HepG2 (cell line): Measurements from ENCODE around the gene IL4I1. TPM values are rescaled to one million over a fixed set of nuclear protein-coding genes. Genes with fewer than 3 reads are reported as not detected.
A peak's percentile ranks its signal among the peaks of the same experiment; 100 is the strongest.

Experiments
- CBX5 ChIP-seq: sonication (generic); formaldehyde crosslinking; IDR thresholded peaks from 2 replicates; pipeline ENCODE4 v1.4.0; 2020; ENCODE audit warnings: missing genetic modification reagents, borderline replicate concordance
- EEA1 ChIP-seq: sonication (generic); formaldehyde crosslinking; IDR thresholded peaks from 2 replicates; pipeline ENCODE4 v1.5.1; 2020; ENCODE audit warnings: mild to moderate bottlenecking, missing genetic modification reagents, borderline replicate concordance
- FOXM1 ChIP-seq: sonication (generic); formaldehyde crosslinking; IDR thresholded peaks from 2 replicates; pipeline ENCODE4 v1.5.0; 2020; ENCODE audit warnings: missing genetic modification reagents
- GZF1 ChIP-seq: sonication (generic); formaldehyde crosslinking; IDR thresholded peaks from 2 replicates; pipeline ENCODE4 v1.5.1; 2020; ENCODE audit warnings: mild to moderate bottlenecking, missing genetic modification reagents
- HNRNPH1 ChIP-seq: fragments of 200-400 bp; formaldehyde crosslinking; optimal IDR thresholded peaks from 2 replicates; pipeline ENCODE3; 2017; ENCODE audit warnings: mild to moderate bottlenecking, low read depth, low read length
- HNRNPL ChIP-seq: fragments of 200-400 bp; formaldehyde crosslinking; IDR thresholded peaks from 2 replicates; pipeline ENCODE4 v1.6.1; 2017; ENCODE audit warnings: mild to moderate bottlenecking, low read depth, low read length
- KDM2A ChIP-seq: sonication (generic); formaldehyde crosslinking; IDR thresholded peaks from 2 replicates; pipeline ENCODE4 v1.4.0; 2020; ENCODE audit warnings: low read depth, missing genetic modification reagents, borderline replicate concordance
- MXI1 ChIP-seq: IDR thresholded peaks from 3 replicates; pipeline ENCODE4 v1.6.1; 2012; ENCODE audit warnings: low read depth, low read length, inconsistent platforms, borderline replicate concordance
- RCOR2 ChIP-seq: IDR thresholded peaks from 2 replicates; pipeline ENCODE4 v1.6.1; 2016; ENCODE audit warnings: missing biosample characterization, missing genetic modification reagents
- SRSF9 ChIP-seq: fragments of 200-400 bp; formaldehyde crosslinking; IDR thresholded peaks from 2 replicates; pipeline ENCODE4 v1.6.1; 2018; ENCODE audit warnings: borderline replicate concordance, mild to moderate bottlenecking, low read depth, low read length; ENCODE audit not compliant: insufficient read depth, poor library complexity, severe bottlenecking
- STAT6 ChIP-seq: sonication (generic); formaldehyde crosslinking; IDR thresholded peaks from 2 replicates; pipeline ENCODE4 v1.4.0; 2020; ENCODE audit warnings: missing genetic modification reagents, mild to moderate bottlenecking, borderline replicate concordance
- ZFAT ChIP-seq: sonication (generic); formaldehyde crosslinking; conservative IDR thresholded peaks from 2 replicates; pipeline ENCODE4 v1.8.1; 2023; ENCODE audit warnings: missing genetic modification reagents, inconsistent platforms
- ZNF674 ChIP-seq: sonication (generic); formaldehyde crosslinking; IDR thresholded peaks from 2 replicates; pipeline ENCODE4 v1.5.0; 2020; ENCODE audit warnings: low read depth, mild to moderate bottlenecking, missing genetic modification reagents
- ZNF83 ChIP-seq: sonication (generic); formaldehyde crosslinking; IDR thresholded peaks from 2 replicates; pipeline ENCODE4 v1.4.0; 2020; ENCODE audit warnings: missing genetic modification reagents, mild to moderate bottlenecking, borderline replicate concordance
- ZSCAN22 ChIP-seq: sonication (generic); formaldehyde crosslinking; IDR thresholded peaks from 2 replicates; pipeline ENCODE4 v1.4.0; 2020; ENCODE audit warnings: mild to moderate bottlenecking, missing genetic modification reagents
- polyA plus RNA-seq, 8 experiments: library from polyadenylated mRNA; depleted of rRNA in 3 of 8; stranded (reverse) in 7 of 8; unstranded in 1 of 8; fragments of >200 nt; fragmentation: Illumina TruSeq in 4 of 8; extraction: Trizol in 4 of 8; gene quantifications; 2 replicates each; pipeline versions ENCODE4 v1.2.1 to v1.2.3, GENCODE V29; 2011 to 2016; ENCODE audit warnings: low read depth in 4 of 8, missing spikeins in 1 of 8, mixed read lengths in 1 of 8; ENCODE audit not compliant: insufficient read depth in 1 of 8
- total RNA-seq, 5 experiments: library from RNA; depleted of rRNA; stranded (reverse); fragments of >200 nt; fragmentation: Illumina TruSeq; extraction: Trizol; gene quantifications; 2 replicates each; pipeline ENCODE4 v1.2.3, GENCODE V29; 2016; ENCODE audit warnings: low read depth in 1 of 5
- TF ChIP-seq, protein P1 (sequence below), 2 experiments: sonication (generic) in 1 of 2; formaldehyde crosslinking in 1 of 2; IDR thresholded peaks; 2 replicates each; pipeline versions ENCODE4 v1.6.1 to v1.9.0; 2014 to 2022; ENCODE audit warnings: antibody characterized with exemption in 1 of 2, borderline replicate concordance in 1 of 2, inconsistent platforms in 1 of 2, low read depth in 1 of 2, missing genetic modification reagents in 1 of 2
- TF ChIP-seq, protein P2 (sequence below): IDR thresholded peaks from 2 replicates; pipeline ENCODE4 v1.6.1; 2018; ENCODE audit warnings: missing genetic modification reagents
- TF ChIP-seq, protein P3 (sequence below): sonication (generic); formaldehyde crosslinking; IDR thresholded peaks from 2 replicates; pipeline ENCODE4 v1.8.1; 2023; ENCODE audit warnings: mild to moderate bottlenecking, missing genetic modification reagents, borderline replicate concordance

IL4I1 gene
- total and polyA plus RNA-seq, 2 of the 13 experiments (the other 11 are each of a cell fraction or from before 2014, with no cell fraction given) = not detected

- TF ChIP-seq, protein P1, sequence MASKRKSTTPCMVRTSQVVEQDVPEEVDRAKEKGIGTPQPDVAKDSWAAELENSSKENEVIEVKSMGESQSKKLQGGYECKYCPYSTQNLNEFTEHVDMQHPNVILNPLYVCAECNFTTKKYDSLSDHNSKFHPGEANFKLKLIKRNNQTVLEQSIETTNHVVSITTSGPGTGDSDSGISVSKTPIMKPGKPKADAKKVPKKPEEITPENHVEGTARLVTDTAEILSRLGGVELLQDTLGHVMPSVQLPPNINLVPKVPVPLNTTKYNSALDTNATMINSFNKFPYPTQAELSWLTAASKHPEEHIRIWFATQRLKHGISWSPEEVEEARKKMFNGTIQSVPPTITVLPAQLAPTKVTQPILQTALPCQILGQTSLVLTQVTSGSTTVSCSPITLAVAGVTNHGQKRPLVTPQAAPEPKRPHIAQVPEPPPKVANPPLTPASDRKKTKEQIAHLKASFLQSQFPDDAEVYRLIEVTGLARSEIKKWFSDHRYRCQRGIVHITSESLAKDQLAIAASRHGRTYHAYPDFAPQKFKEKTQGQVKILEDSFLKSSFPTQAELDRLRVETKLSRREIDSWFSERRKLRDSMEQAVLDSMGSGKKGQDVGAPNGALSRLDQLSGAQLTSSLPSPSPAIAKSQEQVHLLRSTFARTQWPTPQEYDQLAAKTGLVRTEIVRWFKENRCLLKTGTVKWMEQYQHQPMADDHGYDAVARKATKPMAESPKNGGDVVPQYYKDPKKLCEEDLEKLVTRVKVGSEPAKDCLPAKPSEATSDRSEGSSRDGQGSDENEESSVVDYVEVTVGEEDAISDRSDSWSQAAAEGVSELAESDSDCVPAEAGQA (IDR thresholded peaks at IDR 0.05; ENCODE audit: low read depth) = no peak
- TF ChIP-seq, protein P1 (CRISPR knock-in tag; IDR thresholded peaks at IDR 0.05; ENCODE audit: borderline replicate concordance) = no peak
- no peak for TF ChIP-seq HNRNPH1
- TF ChIP-seq ZNF674 = peak; percentile 48; the same call in 1 of the 2 replicates
- 0 out of 2 replicates have a peak, but pooled peaks have one; percentile 48 for TF ChIP-seq STAT6 (CRISPR knock-in tag)
- no peak for TF ChIP-seq FOXM1 (CRISPR knock-in tag)
- no peak for TF ChIP-seq RCOR2 (CRISPR knock-in tag)
- TF ChIP-seq KDM2A (CRISPR knock-in tag) = peak; percentile 70
- TF ChIP-seq MXI1 = peak; percentile 26; the same call in 1 of the 3 replicates
- no peak for TF ChIP-seq ZNF83 (CRISPR knock-in tag)
- no peak for TF ChIP-seq SRSF9
- TF ChIP-seq, protein P2, sequence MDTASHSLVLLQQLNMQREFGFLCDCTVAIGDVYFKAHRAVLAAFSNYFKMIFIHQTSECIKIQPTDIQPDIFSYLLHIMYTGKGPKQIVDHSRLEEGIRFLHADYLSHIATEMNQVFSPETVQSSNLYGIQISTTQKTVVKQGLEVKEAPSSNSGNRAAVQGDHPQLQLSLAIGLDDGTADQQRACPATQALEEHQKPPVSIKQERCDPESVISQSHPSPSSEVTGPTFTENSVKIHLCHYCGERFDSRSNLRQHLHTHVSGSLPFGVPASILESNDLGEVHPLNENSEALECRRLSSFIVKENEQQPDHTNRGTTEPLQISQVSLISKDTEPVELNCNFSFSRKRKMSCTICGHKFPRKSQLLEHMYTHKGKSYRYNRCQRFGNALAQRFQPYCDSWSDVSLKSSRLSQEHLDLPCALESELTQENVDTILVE (CRISPR knock-in tag) = peak; percentile 58
- TF ChIP-seq CBX5 (CRISPR knock-in tag) = no peak; the same call in 1 of the 2 replicates
- 0 out of 2 replicates have a peak, but pooled peaks have one; percentile 30 for TF ChIP-seq EEA1
- no peak for TF ChIP-seq ZFAT (CRISPR knock-in tag)
- TF ChIP-seq ZSCAN22 = no peak
- TF ChIP-seq GZF1 (CRISPR knock-in tag) = no peak
- TF ChIP-seq HNRNPL = 0 out of 2 replicates have a peak, but pooled peaks have one; percentile 17
- TF ChIP-seq, protein P3, sequence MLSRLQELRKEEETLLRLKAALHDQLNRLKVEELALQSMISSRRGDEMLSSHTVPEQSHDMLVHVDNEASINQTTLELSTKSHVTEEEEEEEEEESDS (CRISPR knock-in tag) = no peak
Observed at GRCh38 chr19:49850487-49851342, 46.0 kb downstream of the IL4I1 start, which contains the start of gene PTOV1 (continued).
